Eye (tissue), 1 donor: ENCODE results near the gene TRAPPC3L.
"Not testable (repeated sequence)": the region's sequence is repeated elsewhere in the genome, so short reads cannot be mapped to it uniquely, and the experiment has no call there.

Source experiments
- DNase-seq: peaks from one replicate; pipeline ENCODE4 v3.0.0-alpha.2; 2015

The TRAPPC3L gene

GRCh38 chr6:116512111-116512559 lies 33.3 kb downstream of the TRAPPC3L start:
- DNase-seq, result no peak

DNA sequence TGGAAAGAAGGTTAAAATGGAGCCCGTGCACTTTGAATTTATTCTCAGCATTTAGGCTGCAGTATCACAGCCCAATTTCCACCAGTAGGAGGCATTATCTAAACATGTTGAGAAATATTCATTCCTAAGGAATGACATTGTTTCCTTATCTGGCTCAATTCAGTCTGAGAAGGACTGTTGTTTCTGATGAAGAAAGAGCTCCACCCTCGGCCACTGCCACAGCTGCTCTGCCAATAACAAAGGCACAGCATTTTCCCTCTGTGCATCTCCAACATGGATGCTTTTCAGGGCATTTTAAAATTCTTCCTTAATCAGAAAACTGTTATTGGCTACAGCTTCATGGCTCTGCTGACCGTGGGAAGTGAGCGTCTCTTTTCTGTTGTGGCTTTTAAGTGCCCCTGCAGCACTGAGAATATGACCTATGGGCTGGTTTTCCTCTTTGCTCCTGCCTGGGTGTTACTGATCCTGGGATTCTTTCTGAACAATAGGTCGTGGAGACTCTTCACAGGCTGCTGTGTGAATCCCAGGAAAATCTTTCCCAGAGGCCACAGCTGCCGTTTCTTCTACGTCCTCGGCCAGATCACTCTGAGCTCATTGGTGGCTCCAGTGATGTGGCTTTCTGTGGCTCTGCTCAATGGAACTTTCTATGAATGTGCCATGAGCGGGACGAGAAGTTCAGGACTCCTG lies 33.9 kb downstream of the TRAPPC3L start, which contains the start of gene CALHM5:
Gene CALHM5, plus strand, starts transcription at position 216 of the 687 bp plus-strand sequence. Its CDS starts 58 bp downstream, at position 274.
- DNase-seq, result peak; percentile 39

DNA sequence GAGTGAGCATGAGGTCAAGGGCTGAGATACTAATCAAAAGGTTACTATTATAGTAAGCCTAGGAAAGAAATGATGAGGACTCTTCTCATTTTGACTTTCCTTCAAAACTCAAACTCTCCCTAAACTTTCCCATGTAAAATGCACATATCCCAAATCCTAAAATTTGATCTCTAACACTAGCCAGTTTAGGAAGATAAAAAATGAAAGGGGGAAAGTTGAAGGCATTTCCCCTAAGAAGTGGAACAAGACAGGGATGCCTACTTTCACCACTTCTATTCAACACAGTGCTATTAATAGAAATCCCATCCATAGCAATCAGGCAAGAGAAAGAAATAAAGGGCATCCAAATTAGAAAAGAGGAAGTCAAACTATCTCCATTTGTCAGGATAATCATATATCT lies 37.0 kb downstream of the TRAPPC3L start:
- no peak for DNase-seq

- DNase-seq, result no peak
These were observed 38.2 kb downstream of the TRAPPC3L start for GRCh38 chr6:116507324-116507723.

DNA sequence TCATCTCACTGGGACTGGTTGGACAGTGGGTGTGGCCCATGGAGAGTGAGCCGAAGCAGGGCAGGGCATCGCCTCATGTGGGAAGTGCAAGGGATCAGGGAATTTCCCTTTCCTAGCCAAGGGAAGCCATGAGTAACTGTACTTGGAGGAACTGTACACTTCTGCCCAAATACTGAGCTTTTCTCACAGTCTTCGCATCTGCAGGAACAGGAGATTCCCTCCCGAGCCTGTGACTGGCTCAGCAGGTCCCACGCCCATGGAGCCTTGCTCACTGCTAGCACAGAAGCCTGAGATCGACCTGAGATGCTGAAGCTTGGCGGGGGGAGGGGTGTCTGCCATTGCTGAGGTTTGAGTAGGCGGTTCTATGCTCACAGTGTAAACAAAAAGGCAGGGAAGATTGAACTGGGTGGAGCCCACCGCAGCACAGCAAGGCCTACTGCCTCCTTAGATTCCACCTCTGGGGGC lies 44.5 kb downstream of the TRAPPC3L start:
- no peak for DNase-seq

- DNase-seq, result no peak
These were observed 48.3 kb downstream of the TRAPPC3L start for GRCh38 chr6:116497113-116497676.

- DNase-seq, result not testable (repeated sequence)
These were observed 50.3 kb downstream of the TRAPPC3L start for GRCh38 chr6:116495161-116495560.

DNA sequence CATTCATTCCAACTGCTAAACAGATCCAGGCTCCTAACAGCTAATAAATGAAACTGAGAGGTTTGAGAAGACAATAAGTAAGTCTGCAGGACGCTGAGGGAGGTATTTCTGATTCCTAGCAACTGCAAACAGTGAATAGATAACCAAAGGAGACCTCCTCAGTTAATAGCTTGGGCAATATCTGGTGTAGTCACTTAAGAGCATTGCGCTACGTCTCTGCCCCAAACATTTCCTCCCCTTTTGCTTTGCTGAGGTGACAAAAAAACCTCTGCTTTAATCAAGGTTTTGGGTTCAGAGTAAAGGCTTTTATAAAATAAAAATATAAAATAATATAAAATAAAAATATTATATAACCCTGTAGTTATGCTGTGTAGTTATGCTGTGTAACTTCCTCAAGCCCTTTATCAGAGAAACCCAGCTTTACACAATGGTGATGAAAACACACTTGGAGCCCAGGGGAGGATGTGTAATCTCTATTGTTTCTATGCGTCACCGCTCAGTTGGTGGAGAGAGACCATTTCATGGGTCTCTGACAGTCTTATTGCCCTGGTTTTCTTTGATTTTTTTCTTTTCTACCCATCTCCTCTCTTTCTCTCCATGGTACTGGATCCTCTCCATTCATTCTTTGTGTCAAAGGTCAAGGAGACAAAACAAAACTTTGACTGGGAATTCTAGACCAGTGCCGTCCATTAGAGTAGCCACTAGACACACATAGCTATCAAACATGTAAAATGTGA lies 53.0 kb downstream of the TRAPPC3L start:
- no peak for DNase-seq

- no peak for DNase-seq
These were observed 53.7 kb downstream of the TRAPPC3L start for GRCh38 chr6:116491610-116492330.

DNA sequence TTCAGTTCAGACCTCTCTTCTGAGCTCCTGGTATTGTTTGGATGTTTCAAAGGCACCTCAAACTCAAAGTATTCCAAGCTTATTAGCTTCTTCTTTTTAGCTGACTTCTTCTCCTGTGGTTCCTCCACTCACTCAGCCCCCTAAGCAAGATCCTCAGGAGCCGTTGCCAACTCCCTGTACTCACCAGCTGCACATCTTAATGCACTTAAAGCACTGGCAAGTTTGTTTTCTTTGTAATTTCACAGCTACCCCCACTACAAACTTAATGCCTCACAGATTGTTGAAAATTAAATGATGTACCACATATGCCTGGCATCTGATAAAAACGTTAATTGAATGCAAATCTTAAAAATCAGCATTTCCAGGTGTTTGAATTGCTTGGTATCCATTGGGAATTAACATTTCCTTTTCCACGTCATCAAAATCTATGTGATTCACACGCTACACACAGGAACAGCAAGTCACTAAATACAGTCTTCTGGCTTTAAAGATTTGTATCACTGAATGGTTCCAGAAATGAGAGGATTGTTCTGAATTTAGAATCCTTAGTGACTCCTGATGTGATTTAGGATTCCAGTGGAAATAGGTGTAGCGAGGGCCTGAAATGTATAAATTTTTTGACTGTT lies 59.8 kb downstream of the TRAPPC3L start:
- no peak for DNase-seq

DNA sequence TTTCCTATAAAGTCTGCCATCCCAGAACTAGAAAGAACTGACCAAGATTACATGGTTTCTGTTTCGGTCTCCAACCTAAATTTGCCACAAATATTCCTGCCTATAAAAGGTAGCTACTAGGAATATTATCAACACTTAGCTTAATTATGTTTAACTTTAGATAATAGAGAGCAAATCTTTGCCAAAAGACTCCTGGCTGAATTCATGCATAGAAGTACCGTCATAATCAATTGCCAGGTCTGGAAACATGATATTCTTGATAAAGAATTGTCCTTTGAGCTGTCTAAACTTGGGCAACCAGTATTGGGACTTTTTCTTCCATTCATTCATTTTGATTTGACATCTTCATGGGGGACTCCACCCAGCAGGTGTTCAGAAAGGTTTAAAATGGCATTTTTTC lies 61.9 kb downstream of the TRAPPC3L start:
- DNase-seq, result no peak

GRCh38 chr6:116482780-116483179 lies 62.7 kb downstream of the TRAPPC3L start:
- no peak for DNase-seq

GRCh38 chr6:116476002-116476678 lies 69.3 kb downstream of the TRAPPC3L start:
- DNase-seq, result no peak

DNA sequence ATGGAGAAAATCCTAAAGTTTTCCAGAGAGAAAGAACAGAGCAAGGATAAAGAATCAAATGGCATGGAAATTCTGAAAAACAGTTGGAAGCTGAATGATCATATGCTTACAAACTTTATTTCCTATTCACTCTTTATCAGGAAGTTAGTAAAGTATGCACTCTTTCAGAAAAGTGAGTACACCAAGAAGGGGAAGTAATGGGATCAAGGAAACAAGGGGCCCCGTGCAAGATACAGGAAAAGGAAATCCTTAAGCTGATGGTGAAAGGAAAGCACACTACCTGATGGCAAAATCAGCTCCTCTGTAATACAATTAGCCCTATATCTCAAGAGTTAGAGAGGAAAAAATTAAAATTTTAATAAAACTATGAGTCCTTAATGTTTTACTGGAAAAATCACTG lies 70.3 kb downstream of the TRAPPC3L start:
- DNase-seq, result no peak

DNA sequence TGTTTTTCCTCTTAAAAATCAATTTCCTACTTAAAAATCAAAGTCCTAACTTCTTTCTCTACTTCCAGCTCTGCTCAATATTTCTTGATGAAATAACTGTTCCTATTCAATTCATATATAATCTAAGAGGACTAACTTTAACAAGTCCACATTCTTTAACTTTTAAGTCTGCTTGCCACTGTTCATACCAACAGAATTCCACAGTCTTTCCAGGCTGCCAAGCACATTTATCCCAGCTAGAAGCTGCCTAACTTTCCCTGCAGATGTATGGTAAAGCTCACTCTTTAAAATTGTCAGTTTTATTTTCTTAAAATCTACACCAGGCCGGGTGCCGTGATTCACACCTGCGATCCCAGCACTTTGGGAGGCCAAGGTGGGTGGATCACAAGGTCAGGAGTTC lies 72.8 kb downstream of the TRAPPC3L start:
- DNase-seq, result peak; percentile 33

DNA sequence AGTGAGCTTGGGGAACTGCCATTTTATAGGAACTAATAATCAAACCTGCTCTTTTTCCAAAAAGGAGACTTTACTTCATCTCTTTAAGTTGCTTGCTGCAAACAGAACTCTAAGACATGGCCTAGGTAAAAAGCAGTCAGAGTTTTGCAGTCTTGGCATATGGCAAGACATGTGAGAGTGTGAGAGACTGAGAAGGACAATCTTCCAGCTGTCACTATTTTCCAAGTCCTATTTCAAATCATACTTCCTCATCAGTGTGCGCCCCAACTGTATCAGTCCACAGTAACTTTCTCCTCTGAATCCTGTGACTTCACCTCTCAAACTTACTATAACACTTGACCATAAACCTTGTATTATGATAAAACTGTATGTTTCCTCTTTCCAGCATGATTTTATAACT lies 74.0 kb downstream of the TRAPPC3L start:
- DNase-seq, result no peak

GRCh38 chr6:116468293-116468692 lies 77.2 kb downstream of the TRAPPC3L start:
- no peak for DNase-seq

GRCh38 chr6:116467514-116467913 lies 78.0 kb downstream of the TRAPPC3L start:
- no peak for DNase-seq

- no peak for DNase-seq
These were observed 78.4 kb downstream of the TRAPPC3L start for GRCh38 chr6:116467096-116467495.

GRCh38 chr6:116465246-116465645 lies 80.2 kb downstream of the TRAPPC3L start:
- no peak for DNase-seq

GRCh38 chr6:116463301-116463700 lies 82.2 kb downstream of the TRAPPC3L start:
- no peak for DNase-seq
